Thymus (tissue), 11 donors: Measurements from ENCODE around the gene OR52E2. TPM values are rescaled to one million over a fixed set of nuclear protein-coding genes. Genes with fewer than 3 reads are reported as not detected.

Experiments used
- DNase-seq, 9 donors: peaks; one replicate each; pipeline ENCODE4 v3.0.0-alpha.2; 2013; ENCODE audit warnings: low spot score in 9 of 9, low read depth in 6 of 9, missing footprints in 1 of 9
- H3K27ac ChIP-seq, 2 donors: one replicate each; pipeline ENCODE4 v1.5.1; 2013; ENCODE audit warnings: control low read depth in 1 of 2, low read depth in 1 of 2, low read length in 1 of 2, mild to moderate bottlenecking in 1 of 2, moderate library complexity in 1 of 2
- H3K27me3 ChIP-seq, 2 donors: one replicate each; pipeline ENCODE4 v1.5.1; 2013; ENCODE audit warnings: low read length in 1 of 2; ENCODE audit not compliant: control insufficient read depth in 2 of 2, insufficient read depth in 1 of 2
- H3K36me3 ChIP-seq, 2 donors: one replicate each; pipeline ENCODE4 v1.5.1; 2013; ENCODE audit warnings: low read length in 1 of 2, mild to moderate bottlenecking in 1 of 2, moderate library complexity in 1 of 2; ENCODE audit not compliant: control insufficient read depth in 2 of 2, insufficient read depth in 2 of 2
- H3K4me1 ChIP-seq, 2 donors: one replicate each; pipeline ENCODE4 v1.5.1; 2013; ENCODE audit warnings: low read length in 2 of 2; ENCODE audit not compliant: control insufficient read depth in 2 of 2, insufficient read depth in 2 of 2
- H3K4me3 ChIP-seq, 2 donors: one replicate each; pipeline ENCODE4 v1.5.1; 2013; ENCODE audit warnings: low read length in 2 of 2, control low read depth in 1 of 2, mild to moderate bottlenecking in 1 of 2
- H3K9me3 ChIP-seq, 2 donors: one replicate each; pipeline ENCODE4 v1.5.1; 2013; ENCODE audit warnings: low read length in 1 of 2, mild to moderate bottlenecking in 1 of 2; ENCODE audit not compliant: control insufficient read depth in 2 of 2, insufficient read depth in 1 of 2
- WGBS: extraction: QIAGEN DNeasy Blood & Tissue Kit; methylation state at CpG from one replicate; pipeline ENCODE4 v1.1.7; 2013; 5-methylcytosine and 5-hydroxymethylcytosine counted together
- polyA plus RNA-seq: library from polyadenylated mRNA; stranded (reverse); fragments of 200-250 nt; gene quantifications from one replicate; pipeline ENCODE4 v1.2.3, GENCODE V29; 2013
- total RNA-seq: library from RNA; stranded (reverse); fragments of 120-200 nt; gene quantifications from one replicate; pipeline ENCODE4 v1.2.4, GENCODE V29; 2013
- donor health status: healthy.

OR52E2 gene
- total and polyA plus RNA-seq, 2 donors, result not detected

- WGBS, result 89% methylated on average over 4 of the region's 4 CpGs
- H3K27ac ChIP-seq, result no peak overlapping the region
- no peaks in the 10 kb centered on the region for H3K27me3 ChIP-seq
- no peaks in the 10 kb centered on the region for H3K36me3 ChIP-seq
- H3K4me3 ChIP-seq, result no peak overlapping the region
- no peaks in the 10 kb centered on the region for H3K9me3 ChIP-seq
- no peak for DNase-seq
- no peaks in the 10 kb centered on the region for H3K4me1 ChIP-seq
These were observed 18.6 kb downstream of the OR52E2 start for GRCh38 chr11:5040876-5041275.

DNA sequence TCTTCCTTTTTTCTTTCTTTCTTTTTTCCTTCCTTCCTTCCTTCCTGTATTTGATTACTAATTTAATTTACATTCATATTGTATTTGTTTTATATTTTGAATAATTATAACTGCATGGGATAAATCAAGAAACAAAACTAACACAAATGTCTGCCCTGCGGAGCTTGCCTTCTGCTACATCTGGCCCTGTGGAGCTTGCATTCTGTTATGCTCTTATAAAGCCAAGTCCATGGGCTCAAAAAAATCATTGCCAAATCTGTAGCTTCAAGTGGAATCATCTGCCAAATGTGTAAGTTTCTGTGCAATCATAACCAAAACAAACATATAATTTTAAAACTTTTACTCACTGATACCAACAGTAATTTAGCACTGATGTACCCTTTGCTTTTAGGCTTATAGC lies 21.1 kb downstream of the OR52E2 start:
- WGBS, result 96% methylated on average over 1 of the region's 1 CpG
- Histone ChIP-seq H3K27ac (no peak overlapping the region), H3K4me1 (no peaks in the 10 kb centered on the region), H3K27me3 (no peaks in the 10 kb centered on the region), H3K36me3 (no peaks in the 10 kb centered on the region), H3K4me3 (no peak overlapping the region), H3K9me3 (no peaks in the 10 kb centered on the region)
- no peak for DNase-seq

DNA sequence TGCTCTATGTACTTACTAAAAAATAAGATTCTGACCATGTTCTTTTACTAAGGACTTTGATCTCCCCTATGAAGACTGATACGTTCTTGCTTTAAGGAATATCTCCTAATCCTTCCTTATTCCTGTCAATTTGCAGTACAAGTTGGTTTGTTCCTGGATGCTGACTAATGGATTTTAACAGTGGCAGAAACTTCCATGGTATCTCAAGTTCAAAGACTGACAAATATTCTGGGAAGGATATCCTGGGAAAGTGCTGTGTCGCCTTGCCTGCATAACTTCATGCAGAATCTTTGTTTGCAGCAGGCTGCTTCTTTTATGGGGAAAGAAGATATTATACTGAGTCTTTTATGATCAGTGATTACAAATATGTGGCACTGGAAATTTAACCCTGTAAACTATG lies 21.5 kb downstream of the OR52E2 start:
- Histone ChIP-seq H3K27ac (no peak overlapping the region), H3K27me3 (no peaks in the 10 kb centered on the region), H3K9me3 (no peaks in the 10 kb centered on the region), H3K4me1 (no peaks in the 10 kb centered on the region), H3K4me3 (no peak overlapping the region), H3K36me3 (no peaks in the 10 kb centered on the region)
- DNase-seq, result no peak
- WGBS, result 86% methylated on average over 2 of the region's 2 CpGs

- no peak for DNase-seq
- H3K27ac ChIP-seq, result no peak overlapping the region
- no peaks in the 10 kb centered on the region for H3K9me3 ChIP-seq
- H3K36me3 ChIP-seq, result no peaks in the 10 kb centered on the region
- no peak overlapping the region for H3K4me3 ChIP-seq
- 93% methylated on average over 2 of the region's 2 CpGs for WGBS
- H3K4me1 ChIP-seq, result no peaks in the 10 kb centered on the region
- H3K27me3 ChIP-seq, result no peaks in the 10 kb centered on the region
These were observed 22.8 kb downstream of the OR52E2 start for GRCh38 chr11:5036669-5037068.

DNA sequence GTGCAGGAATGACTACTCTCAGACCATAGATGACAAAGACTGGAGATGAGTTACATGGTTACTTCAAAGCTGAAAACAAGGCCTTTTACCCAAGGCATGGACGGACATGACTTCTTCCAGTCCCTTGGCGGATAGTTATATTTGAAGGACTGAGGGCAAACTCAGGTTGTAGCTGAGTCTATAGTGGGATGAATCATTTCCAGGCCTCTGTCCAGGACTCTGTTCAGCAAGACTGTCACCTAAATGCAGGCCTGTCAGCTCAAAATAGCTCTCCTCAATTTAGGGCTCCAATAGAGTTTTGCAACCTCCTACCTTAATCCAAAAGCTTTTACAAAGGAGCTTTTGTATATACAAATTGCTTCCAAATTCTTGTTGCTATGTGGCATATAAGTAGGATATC lies 37.4 kb downstream of the OR52E2 start:
- H3K9me3 ChIP-seq, result peaks cover 0 to 23% of the 10 kb centered on the region in 2 donors
- WGBS, result over 99% methylated on average over 2 of the region's 2 CpGs

GRCh38 chr11:5013012-5013411 lies 46.4 kb downstream of the OR52E2 start:
- no peaks in the 10 kb centered on the region for H3K36me3 ChIP-seq
- H3K4me1 ChIP-seq, result no peaks in the 10 kb centered on the region
- H3K9me3 ChIP-seq, result peaks cover 0 to 1% of the 10 kb centered on the region in 2 donors
- 84% methylated on average over 1 of the region's 1 CpG for WGBS
- DNase-seq, result no peak
- H3K4me3 ChIP-seq, result no peak overlapping the region
- H3K27ac ChIP-seq, result no peak overlapping the region
- H3K27me3 ChIP-seq, result no peaks in the 10 kb centered on the region

More for the DNA sequence above, 37.4 kb downstream of the OR52E2 start:
- H3K4me1 ChIP-seq, result no peaks in the 10 kb centered on the region
- no peak overlapping the region for H3K4me3 ChIP-seq
- no peaks in the 10 kb centered on the region for H3K36me3 ChIP-seq
- no peaks in the 10 kb centered on the region for H3K27me3 ChIP-seq
- no peak for DNase-seq
- no peak overlapping the region for H3K27ac ChIP-seq

DNA sequence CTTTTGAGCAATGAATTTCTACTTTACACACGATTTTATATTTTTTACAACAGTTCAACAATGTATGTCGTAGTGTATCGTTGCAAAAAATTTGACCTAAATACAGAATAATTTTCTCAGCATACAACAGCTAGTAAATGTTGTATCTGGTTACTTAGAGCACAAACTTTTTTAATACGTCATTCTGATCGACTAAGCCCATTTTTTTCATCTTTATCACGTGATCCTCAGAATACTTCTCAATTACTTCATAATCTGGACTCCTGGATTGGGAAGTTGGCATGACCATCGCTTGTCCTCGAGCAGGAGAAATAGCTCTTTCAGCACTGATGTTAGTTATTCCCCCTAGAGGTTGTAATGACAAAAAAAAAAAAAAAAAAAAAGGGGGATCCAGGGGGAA lies 48.2 kb downstream of the OR52E2 start:
- H3K9me3 ChIP-seq, result peaks cover 0 to 1% of the 10 kb centered on the region in 2 donors
- H3K4me3 ChIP-seq, result no peak overlapping the region
- no peaks in the 10 kb centered on the region for H3K27me3 ChIP-seq
- WGBS, result 83% methylated on average over 8 of the region's 8 CpGs
- no peaks in the 10 kb centered on the region for H3K36me3 ChIP-seq
- no peak overlapping the region for H3K27ac ChIP-seq
- H3K4me1 ChIP-seq, result no peaks in the 10 kb centered on the region
- DNase-seq, result no peak

Other genes starting within 250 kb of the OR52E2 start
- gene OR51F2, start 238.3 kb downstream of the OR52E2 start, total RNA-seq, result not detected
- not detected for gene OR51F2, start 238.3 kb downstream of the OR52E2 start, polyA plus RNA-seq
- gene OR51S1, start 210.4 kb downstream of the OR52E2 start, total RNA-seq, result not detected
- gene OR51S1, start 210.4 kb downstream of the OR52E2 start, polyA plus RNA-seq, result not detected
- not detected for gene OR51T1, start 177.7 kb downstream of the OR52E2 start, total RNA-seq
- gene OR51T1, start 177.7 kb downstream of the OR52E2 start, polyA plus RNA-seq, result not detected
- gene OR51A7, start 155.8 kb downstream of the OR52E2 start, total RNA-seq, result not detected
- 0.05 TPM for gene OR51A7, start 155.8 kb downstream of the OR52E2 start, polyA plus RNA-seq
- not detected for gene OR51G2, start 140.3 kb downstream of the OR52E2 start, total RNA-seq
- gene OR51G2, start 140.3 kb downstream of the OR52E2 start, polyA plus RNA-seq, result 0.02 TPM
- not detected for gene OR51G1, start 135.3 kb downstream of the OR52E2 start, total RNA-seq
- 0.02 TPM for gene OR51G1, start 135.3 kb downstream of the OR52E2 start, polyA plus RNA-seq
- not detected for gene OR51A4, start 112.0 kb downstream of the OR52E2 start, total RNA-seq
- 0.02 TPM for gene OR51A4, start 112.0 kb downstream of the OR52E2 start, polyA plus RNA-seq
- not detected for gene OR51A2, start 103.9 kb downstream of the OR52E2 start, total RNA-seq
- gene OR51A2, start 103.9 kb downstream of the OR52E2 start, polyA plus RNA-seq, result not detected
- gene OR51L1, start 64.8 kb downstream of the OR52E2 start, total RNA-seq, result not detected
- gene OR51L1, start 64.8 kb downstream of the OR52E2 start, polyA plus RNA-seq, result under 0.01 TPM
- gene OR52J3, start 13.1 kb downstream of the OR52E2 start, total RNA-seq, result not detected
- not detected for gene OR52J3, start 13.1 kb downstream of the OR52E2 start, polyA plus RNA-seq
- not detected for gene OR52E1, start 9.9 kb upstream of the OR52E2 start, total RNA-seq
- not detected for gene OR52E1, start 9.9 kb upstream of the OR52E2 start, polyA plus RNA-seq
- gene OR52A5, start 78.7 kb upstream of the OR52E2 start, total RNA-seq, result not detected
- not detected for gene OR52A5, start 78.7 kb upstream of the OR52E2 start, polyA plus RNA-seq
- gene OR52A1, start 95.1 kb upstream of the OR52E2 start, total RNA-seq, result not detected
- not detected for gene OR52A1, start 95.1 kb upstream of the OR52E2 start, polyA plus RNA-seq
- not detected for gene OR51V1, start 141.1 kb upstream of the OR52E2 start, total RNA-seq
- not detected for gene OR51V1, start 141.1 kb upstream of the OR52E2 start, polyA plus RNA-seq
- gene HBB, start 167.4 kb upstream of the OR52E2 start, total RNA-seq, result 341 TPM
- 22.3 TPM for gene HBB, start 167.4 kb upstream of the OR52E2 start, polyA plus RNA-seq
- gene HBD, start 174.9 kb upstream of the OR52E2 start, total RNA-seq, result 1.1 TPM
- gene HBD, start 174.9 kb upstream of the OR52E2 start, polyA plus RNA-seq, result 1.3 TPM
- 612 TPM for gene HBG1, start 190.2 kb upstream of the OR52E2 start, total RNA-seq
- gene HBG1, start 190.2 kb upstream of the OR52E2 start, polyA plus RNA-seq, result 0.41 TPM
- 5,270 TPM for gene HBG2, start 195.2 kb upstream of the OR52E2 start, total RNA-seq
- gene HBG2, start 195.2 kb upstream of the OR52E2 start, polyA plus RNA-seq, result 1.0 TPM
- gene HBE1, start 210.3 kb upstream of the OR52E2 start, total RNA-seq, result 5.5 TPM
- 1.8 TPM for gene HBE1, start 210.3 kb upstream of the OR52E2 start, polyA plus RNA-seq
- not detected for gene OR51B4, start 242.3 kb upstream of the OR52E2 start, total RNA-seq
- not detected for gene OR51B4, start 242.3 kb upstream of the OR52E2 start, polyA plus RNA-seq